Measurements from ENCODE around the gene ITGAD. TPM values are rescaled to one million over a fixed set of nuclear protein-coding genes. Genes with fewer than 3 reads are reported as not detected.

Gene ITGAD
- polyA plus RNA-seq, 2 of the 4 experiments (the other 2 are of a cell fraction) = not detected

GRCh38 chr16:31472709-31473203 lies 79.6 kb downstream of the ITGAD start (continued):
- TF ChIP-seq RFX5 (IDR thresholded peaks at IDR 0.05) (no peak), NPAS2 (CRISPR knock-in tag; IDR thresholded peaks at IDR 0.05; ENCODE audit: borderline replicate concordance) (no peak), ELK1 (IDR thresholded peaks at IDR 0.05; ENCODE audit: low read depth, low read length) (no peak), HMGXB4 (CRISPR knock-in tag; IDR thresholded peaks at IDR 0.05; ENCODE audit: borderline replicate concordance) (no peak), POLR2AphosphoS2 (conservative IDR thresholded peaks at IDR 0.05; ENCODE audit: low read length) (no peak), SREBF2 (IDR thresholded peaks at IDR 0.05) (no peak; the same call in 1 of the 2 replicates), FOSB (CRISPR knock-in tag; IDR thresholded peaks at IDR 0.05) (no peak), BCL3 (IDR thresholded peaks at IDR 0.05) (no peak), TP53 (CRISPR knock-in tag; IDR thresholded peaks at IDR 0.05) (no peak), CHD2 (IDR thresholded peaks at IDR 0.05; ENCODE audit: low read length, partially characterized antibody) (no peak), PBX3 (IDR thresholded peaks at IDR 0.05) (no peak), HEYL (CRISPR knock-in tag; IDR thresholded peaks at IDR 0.05) (no peak), ZNF302 (CRISPR knock-in tag; IDR thresholded peaks at IDR 0.05) (no peak), CTCF (IDR thresholded peaks at IDR 0.05) (peak; percentile 76), CHD4 (IDR thresholded peaks at IDR 0.05; ENCODE audit: borderline replicate concordance) (0 out of 2 replicates have a peak, but pooled peaks have one; percentile 70), CBX2 (IDR thresholded peaks at IDR 0.05; ENCODE audit: borderline replicate concordance, low read depth) (no peak), MAZ (IDR thresholded peaks at IDR 0.05; ENCODE audit: borderline replicate concordance, low read depth, low read length) (no peak), ZSCAN20 (CRISPR knock-in tag; IDR thresholded peaks at IDR 0.05) (no peak), HOXA7 (CRISPR knock-in tag; IDR thresholded peaks at IDR 0.05) (no peak), MYC (IDR thresholded peaks at IDR 0.05; ENCODE audit: borderline replicate concordance, low read length) (no peak), E2F6 (IDR thresholded peaks at IDR 0.05; ENCODE audit: borderline replicate concordance, low read depth) (no peak; the same call in 1 of the 2 replicates), EHF (CRISPR knock-in tag; IDR thresholded peaks at IDR 0.05) (no peak), RNF2 (IDR thresholded peaks at IDR 0.05; ENCODE audit: borderline replicate concordance, low read depth) (no peak), CEBPB (IDR thresholded peaks at IDR 0.05) (no peak), RCOR1 (IDR thresholded peaks at IDR 0.05; ENCODE audit: low read depth, low read length) (no peak), SMC3 (IDR thresholded peaks at IDR 0.05) (0 out of 3 replicates have a peak, but pooled peaks have one; percentile 10), FOSL2 (IDR thresholded peaks at IDR 0.05) (no peak), FOSL2 (CRISPR knock-in tag; IDR thresholded peaks at IDR 0.05) (peak; percentile 4; the same call in 1 of the 2 replicates), HOXB13 (CRISPR knock-in tag; IDR thresholded peaks at IDR 0.05; ENCODE audit: low read depth) (no peak), PHF8 (IDR thresholded peaks at IDR 0.05; ENCODE audit: borderline replicate concordance, low read depth) (no peak), HES2 (IDR thresholded peaks at IDR 0.05) (no peak), ESRRA (IDR thresholded peaks at IDR 0.05; ENCODE audit: borderline replicate concordance, low read length) (no peak), JUNB (IDR thresholded peaks at IDR 0.05) (no peak), NFE2L2 (conservative IDR thresholded peaks at IDR 0.05; ENCODE audit: low read length) (no peak), KDM5A (IDR thresholded peaks at IDR 0.05) (no peak), TFCP2L1 (CRISPR knock-in tag; IDR thresholded peaks at IDR 0.05) (no peak)
